HG02938 (cell line): Measurements from ENCODE around the gene CAND2.

Experiments
- ATAC-seq: cut with Tn5 transposase; IDR thresholded peaks from one replicate; pipeline ENCODE4 v1.9.1; 2021; ENCODE audit warnings: mild to moderate bottlenecking, moderate library complexity; ENCODE audit not compliant: unreplicated experiment

Gene CAND2

DNA sequence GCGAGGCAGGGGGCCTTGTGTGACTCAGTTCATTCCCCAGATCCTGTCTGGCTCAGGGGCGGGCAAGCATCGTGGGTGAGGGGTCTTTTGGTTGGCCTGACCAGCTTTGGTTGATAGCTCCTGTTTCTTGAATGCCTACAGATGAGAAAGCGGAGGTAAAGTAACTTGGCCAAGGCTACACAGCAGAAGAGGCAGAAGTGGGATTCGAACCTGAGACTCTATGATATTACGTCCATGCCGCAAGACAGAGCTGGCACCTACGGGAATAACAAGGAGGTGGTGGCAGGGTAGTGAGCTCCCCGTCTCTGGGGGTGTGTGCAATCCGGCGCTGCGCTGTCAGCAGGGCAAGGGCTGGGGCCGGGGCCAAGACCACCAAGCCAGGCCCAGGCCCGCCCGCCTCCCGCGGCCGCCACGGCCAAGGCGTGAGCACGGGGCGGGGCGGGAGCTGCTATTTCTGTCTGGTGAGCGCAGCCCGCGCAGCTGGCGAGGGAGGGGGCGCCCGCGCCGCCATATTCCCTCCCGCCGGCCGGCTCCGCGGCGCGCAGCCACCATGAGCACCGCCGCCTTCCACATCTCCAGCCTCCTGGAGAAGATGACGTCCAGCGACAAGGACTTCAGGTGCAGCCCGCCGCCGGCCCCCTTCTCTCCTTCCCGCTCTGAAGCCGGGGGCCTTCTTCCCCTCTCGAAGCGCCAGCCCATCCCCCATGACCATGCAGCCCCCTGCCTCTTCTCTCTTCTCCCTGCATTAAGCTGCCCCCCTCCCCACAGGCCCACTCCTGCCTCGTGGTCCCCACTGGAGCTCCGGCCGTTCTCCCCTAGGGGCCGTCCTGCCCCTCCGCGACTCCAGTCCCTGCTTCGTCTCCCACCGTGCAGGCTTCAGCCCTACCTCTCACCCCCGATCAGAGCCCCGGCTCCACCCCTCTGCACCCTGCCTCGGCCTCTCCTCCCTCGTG, at the start of gene CAND2:
Gene CAND2, plus strand, starts transcription at position 510 of the 953 bp plus-strand sequence. Its CDS starts 41 bp downstream, at position 551.
- no peak for ATAC-seq

- no peak for ATAC-seq
Observed at GRCh38 chr3:12748477-12748876, 48.0 kb upstream of the CAND2 start.

DNA sequence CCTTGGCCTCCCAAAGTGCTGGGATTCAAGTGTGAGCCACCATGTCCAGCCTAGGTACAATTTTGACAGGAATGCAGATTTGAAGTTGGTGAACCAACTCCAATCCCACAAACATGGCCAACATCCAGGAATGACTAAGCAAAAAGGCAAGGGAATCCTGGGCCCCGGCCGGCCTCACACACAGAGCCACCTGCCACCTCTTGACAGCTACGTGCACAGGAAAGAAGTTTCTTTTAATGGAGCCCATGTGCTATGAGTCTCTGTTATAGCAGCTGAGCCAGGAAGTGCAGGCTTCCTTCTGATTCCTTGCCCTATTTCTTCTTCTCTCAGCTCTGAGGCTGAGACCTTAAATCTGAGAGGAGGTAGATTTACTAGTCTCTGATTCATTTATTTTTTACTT, 46.3 kb upstream of the CAND2 start:
- ATAC-seq = no peak

DNA sequence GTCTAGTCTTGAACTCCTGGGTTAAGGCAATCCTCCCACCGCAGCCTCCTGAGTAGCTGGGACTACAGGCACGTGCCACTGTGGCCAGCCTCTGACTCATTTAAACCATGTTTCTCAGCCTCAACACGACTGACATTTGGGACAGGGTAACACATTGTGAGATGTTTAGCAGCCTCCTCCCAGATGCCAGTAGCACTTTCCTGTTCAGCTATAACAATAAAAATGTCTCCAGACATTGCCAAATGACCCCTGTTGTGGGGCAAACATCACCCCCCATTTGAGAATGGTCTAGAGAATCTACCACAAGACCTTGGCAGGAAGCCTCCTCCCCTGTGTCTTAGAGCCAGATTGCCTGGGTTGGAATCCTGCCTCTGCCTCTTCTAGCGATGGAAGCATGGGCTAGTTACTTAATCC, 45.8 kb upstream of the CAND2 start:
- no peak for ATAC-seq

- ATAC-seq = no peak
Observed at GRCh38 chr3:12751571-12751970, 44.9 kb upstream of the CAND2 start.

DNA sequence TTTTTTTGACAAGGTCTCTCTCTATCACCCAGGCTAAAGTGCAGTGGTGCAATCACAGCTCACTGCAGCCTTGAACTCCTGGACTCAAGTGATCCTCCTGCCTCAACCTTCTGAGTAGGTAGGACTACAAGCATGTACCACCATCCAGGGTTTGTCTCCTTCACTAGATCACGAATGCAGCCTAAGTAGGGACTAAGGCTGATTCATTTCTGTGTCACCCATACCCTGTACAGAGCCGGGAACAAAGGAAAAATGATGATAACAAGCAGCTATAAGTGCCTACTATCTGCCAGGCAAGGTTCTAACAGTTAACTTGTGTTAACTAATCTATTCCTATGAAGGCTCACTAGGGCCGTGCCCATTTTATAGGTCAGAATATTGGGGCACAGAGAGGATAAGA, 44.4 kb upstream of the CAND2 start:
- no peak for ATAC-seq

GRCh38 chr3:12752809-12753208, 43.7 kb upstream of the CAND2 start:
- ATAC-seq = no peak

DNA sequence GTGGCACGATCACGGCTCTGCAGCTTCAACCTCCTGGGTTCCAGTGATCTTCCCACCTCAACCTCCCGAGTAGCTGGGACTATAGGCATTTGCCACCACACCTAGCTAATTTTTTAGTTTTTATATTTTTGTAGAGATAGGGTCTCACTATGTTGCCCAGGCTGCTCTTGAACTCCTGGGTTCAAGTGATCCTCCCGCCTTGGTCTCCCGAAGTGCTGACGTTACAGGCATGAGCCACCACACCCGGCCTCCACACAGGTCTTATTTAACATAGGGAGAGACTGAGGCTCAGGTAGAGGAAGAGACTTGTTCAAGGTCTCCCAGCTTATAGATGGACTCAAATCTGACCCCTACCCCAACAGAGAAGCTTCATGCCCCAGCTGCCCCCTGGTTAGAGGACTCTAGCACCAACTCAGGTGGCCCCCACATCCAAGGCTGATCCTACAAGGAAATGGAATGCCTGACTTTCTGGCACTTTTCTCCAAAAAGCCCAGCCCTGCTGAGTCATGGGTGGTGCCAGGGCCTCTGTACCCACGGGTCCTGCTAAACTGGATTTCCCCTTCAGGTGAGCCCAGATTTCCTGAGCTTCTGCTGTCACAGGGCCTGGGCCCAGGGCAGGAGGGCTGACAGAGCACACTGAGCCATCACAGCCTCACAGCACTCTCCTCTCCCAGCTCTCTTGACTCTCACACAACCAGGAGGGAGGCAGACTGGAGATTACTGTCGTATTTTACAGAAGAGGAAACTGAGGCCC, 43.0 kb upstream of the CAND2 start:
- no peak for ATAC-seq

DNA sequence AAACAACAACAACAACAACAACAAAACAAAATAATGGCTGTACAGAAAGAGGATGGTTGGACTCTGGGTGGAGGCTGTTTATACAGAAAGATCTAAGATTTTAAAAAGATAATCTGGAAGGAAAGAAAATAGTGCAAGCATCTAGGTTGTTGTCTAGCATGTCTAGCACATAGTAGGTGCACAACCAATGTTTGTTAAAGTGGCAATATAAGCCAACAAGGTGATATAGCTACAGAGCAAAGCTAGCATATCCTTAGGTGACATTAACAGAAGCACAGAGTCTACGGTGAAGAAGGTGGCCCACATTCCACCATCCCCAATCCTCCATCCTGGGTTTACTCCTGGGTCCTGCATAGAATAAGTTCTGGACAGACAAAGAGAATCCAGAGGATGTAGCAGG, 42.2 kb upstream of the CAND2 start:
- ATAC-seq = no peak

- ATAC-seq = no peak
Observed at GRCh38 chr3:12755754-12756153, 40.7 kb upstream of the CAND2 start.

- no peak for ATAC-seq
Observed at GRCh38 chr3:12756175-12756574, 40.3 kb upstream of the CAND2 start.

- ATAC-seq = no peak
Observed at GRCh38 chr3:12756635-12757034, 39.8 kb upstream of the CAND2 start.

- no peak for ATAC-seq
Observed at GRCh38 chr3:12758025-12758781, 38.3 kb upstream of the CAND2 start.

DNA sequence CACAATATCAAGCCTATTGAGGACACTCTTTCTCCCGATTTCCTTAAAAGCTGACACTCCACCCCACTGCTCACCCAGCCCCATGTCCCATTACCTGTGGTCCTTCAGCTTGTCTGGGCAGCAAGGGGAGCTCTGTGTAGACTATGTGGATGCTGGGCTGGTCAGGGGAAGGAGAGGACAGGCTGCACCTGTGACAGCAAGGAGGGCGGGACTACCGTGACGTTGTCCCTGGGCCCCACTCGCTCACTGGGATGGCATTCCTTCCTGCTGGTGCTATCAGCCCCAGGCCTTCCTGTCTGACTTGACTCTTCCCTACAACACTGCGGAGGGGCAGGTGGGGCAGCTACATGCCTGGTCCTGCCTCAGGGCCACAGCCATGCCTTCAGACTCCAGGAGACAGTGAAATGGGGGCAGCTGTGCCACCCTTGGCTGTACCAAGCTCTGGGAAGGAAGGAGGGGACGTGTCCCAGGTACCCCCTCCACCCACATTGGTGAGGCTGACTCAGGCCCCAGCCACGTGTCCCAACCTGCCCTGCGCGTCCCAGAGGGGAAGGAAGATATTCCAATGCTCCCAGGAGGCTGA, 37.3 kb upstream of the CAND2 start, which contains the start of gene TMEM40:
Gene TMEM40, minus strand, starts transcription at position 163 of the 583 bp plus-strand sequence. CDS start 9,427 bp downstream, outside the sequence.
- no peak for ATAC-seq

GRCh38 chr3:12759693-12760565, 36.6 kb upstream of the CAND2 start:
- no peak for ATAC-seq

DNA sequence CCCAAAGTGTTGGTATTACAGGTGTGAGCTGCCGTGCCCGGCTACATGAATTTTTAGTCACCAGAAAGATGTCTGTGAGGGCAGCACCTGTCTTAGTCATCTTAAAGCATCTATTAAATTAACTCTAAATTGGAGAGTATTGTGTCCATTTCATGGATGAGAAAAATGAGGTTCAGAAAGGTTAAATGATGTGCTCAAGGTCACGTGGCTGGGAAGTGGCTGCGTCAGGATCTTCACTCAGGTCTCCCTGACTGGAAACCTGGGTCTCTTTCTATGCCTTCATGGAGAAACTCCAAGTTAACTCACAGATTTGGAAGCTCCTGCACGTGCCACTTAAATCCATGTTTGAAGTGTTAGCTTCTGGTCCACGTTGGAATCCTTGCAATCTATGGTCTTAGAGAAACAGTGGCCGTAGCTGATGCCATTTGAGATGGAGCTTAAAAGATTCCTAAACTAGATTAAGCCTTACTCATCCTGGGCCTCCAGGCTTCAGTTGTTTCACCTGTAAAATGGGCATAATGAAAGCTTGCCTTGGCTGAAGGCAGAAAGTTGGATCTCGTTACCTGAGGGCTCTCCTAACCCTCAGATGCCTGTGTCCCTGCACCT, 32.2 kb upstream of the CAND2 start:
- no peak for ATAC-seq

DNA sequence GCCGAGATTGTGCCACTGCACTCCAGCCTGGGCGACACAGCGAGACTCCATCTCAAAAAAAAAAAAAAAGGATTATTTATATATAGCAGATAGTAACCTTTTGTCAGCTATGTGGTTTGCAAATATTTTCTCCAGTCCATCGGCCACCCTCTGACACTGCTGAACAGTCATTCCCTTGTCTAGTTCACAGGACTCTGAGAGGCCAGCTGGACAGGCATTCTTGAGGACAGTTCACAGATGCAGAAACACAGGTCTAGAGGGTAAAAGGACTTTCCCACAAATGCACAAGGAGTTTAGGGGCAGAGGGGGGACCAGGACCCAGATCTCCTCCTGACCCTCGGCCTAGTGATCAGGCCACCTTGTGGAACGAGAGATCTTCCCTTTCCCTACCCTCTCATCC, 29.9 kb upstream of the CAND2 start:
- ATAC-seq = no peak

DNA sequence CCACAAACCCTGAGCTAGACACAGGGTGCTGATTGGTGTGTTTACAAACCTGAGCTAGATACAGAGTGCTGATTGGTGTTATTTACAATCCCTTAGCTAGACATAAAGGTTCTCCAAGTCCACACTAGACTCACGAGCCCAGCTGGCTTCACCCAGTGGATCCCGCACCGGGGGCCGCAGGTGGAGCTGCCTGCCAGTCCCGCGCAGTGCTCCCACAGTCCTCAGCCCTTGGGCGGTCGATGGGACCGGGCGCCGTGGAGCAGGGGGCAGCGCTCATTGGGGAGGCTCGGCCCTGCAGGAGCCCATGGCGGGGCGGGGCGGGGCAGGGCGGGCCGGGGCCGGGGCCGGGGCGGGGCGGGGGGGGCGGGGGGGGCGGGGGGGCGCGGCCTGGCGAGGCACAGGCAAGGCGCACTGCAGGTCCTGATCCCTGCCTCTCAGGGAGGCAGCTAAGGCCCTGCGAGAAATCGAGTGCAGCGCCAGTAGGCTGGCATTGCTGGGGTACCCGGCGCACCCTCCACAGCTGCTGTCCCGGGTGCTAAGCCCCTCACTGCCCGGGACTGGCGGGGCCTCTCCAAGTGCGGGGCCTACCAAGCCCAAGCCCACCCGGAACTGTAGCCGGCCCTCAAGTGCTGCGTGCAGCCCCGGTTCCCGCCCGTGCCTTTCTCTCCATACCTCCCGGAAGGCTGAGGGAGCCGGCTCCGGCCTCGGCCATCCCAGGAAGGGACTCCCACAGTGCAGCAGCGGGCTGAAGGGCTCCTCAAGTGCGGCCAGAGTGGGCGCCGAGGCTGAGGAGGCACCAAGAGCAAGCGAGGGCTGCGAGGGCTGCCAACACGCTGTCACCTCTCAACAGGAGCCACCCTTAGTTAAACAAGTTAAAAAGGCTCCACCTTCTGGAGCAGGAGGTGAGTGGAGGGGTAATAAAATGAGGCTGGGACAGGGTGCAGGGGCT, 27.6 kb upstream of the CAND2 start:
- ATAC-seq = no peak
